Placental epithelial cell (primary cell): ENCODE results near the gene CENPP. TPM values are rescaled to one million over a fixed set of nuclear protein-coding genes. Genes with fewer than 3 reads are reported as not detected.
A peak's percentile ranks its signal among the peaks of the same experiment; 100 is the strongest.

ENCODE experiments used
- small RNA-seq: library from RNA; depleted of rRNA; stranded (forward); fragments of <200 nt; gene quantifications from one replicate; pipeline ENCODE3, GENCODE V24; 2012
- total RNA-seq: library from RNA; depleted of rRNA; stranded (reverse); fragments of >200 nt; gene quantifications from 2 replicates; pipeline ENCODE4 v1.2.3, GENCODE V29; 2012

Gene CENPP
- 0.87 and 2.0 TPM in 2 replicates for total RNA-seq

DNA sequence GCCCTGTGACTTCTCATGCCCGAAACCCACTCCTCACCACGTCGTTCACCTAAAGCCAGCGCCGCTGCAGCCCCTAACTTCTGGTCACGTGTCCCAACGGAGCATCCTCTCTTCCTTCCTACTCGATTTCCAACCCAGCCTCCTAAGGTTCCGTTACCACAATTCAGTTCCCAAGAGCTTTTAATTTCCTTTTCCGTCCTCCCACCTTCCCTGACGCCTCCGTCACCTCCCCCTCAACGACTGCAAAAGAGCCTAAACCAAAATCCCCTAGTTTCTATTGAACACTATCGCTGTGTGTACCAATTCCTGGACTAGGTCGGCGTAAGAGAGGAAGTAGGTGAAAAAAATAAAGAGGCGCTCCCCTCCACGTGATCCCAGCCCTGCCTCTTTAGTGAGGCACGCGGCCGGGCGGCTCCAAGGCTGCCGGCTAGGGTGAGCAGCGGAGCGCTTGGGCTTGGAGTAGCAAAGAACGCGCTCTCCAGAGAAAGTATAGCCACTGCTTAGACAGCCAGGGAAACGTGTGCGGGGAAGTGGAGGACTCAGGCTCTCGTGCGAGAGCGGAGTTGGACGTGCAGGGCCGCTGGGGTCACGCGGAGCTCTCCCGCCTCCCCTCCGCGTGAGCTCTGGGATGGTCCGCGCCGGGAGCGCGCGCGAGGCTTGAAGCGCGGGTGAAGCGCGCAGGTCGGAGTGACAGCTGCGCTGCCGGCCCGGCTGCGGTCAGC, at the start of gene CENPP, which contains the start of gene NOL8:
CENPP (plus strand) TSS at position 685 of the 722 bp plus-strand sequence.
NOL8 (minus strand) TSS at position 82 of the 722 bp plus-strand sequence. CDS start 1,189 bp downstream, outside the sequence.

DNA sequence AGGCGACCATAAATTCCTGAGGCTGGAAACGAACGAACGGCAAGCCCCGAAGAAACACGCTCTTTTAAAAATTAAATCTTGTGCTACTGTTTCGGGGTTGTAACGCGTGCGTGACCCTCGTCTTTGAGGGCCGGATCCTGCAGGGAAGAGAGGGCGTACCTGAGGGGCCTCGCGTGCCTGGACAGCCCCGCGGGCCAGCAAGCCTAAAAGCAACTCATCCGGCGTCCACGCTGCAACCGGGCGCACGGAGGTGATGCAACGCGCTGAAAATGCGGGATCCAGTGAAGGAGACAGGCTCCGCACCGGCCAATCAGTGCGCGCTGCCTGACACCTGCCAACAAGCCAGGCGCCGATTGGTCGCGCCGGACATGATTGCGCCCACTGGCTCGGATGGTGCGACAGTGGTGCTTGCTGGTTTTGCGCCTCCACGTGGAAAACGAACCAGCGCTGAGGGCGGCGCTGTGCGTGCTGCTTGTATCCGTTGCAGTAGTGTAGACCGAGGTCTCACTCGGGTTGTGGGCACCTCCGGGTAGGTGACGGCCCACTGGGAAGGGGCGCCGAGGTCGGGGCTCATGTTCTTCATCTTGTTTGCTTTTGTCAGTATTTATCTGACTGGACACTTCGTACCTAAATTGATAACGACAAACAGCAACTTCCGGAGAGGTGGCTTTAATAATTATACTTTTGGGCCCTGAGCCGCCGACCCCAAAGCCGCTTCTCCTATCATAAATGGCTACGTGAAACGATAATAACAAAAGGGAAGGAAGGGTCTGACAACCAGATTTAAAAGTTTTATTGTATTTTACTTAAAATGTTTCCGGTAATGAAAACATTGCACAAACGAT, 32.1 kb upstream of the CENPP start, which contains the start of gene IARS1:
IARS1 (minus strand) TSS at position 246 of the 845 bp plus-strand sequence. CDS start 4,278 bp downstream, outside the sequence.

DNA sequence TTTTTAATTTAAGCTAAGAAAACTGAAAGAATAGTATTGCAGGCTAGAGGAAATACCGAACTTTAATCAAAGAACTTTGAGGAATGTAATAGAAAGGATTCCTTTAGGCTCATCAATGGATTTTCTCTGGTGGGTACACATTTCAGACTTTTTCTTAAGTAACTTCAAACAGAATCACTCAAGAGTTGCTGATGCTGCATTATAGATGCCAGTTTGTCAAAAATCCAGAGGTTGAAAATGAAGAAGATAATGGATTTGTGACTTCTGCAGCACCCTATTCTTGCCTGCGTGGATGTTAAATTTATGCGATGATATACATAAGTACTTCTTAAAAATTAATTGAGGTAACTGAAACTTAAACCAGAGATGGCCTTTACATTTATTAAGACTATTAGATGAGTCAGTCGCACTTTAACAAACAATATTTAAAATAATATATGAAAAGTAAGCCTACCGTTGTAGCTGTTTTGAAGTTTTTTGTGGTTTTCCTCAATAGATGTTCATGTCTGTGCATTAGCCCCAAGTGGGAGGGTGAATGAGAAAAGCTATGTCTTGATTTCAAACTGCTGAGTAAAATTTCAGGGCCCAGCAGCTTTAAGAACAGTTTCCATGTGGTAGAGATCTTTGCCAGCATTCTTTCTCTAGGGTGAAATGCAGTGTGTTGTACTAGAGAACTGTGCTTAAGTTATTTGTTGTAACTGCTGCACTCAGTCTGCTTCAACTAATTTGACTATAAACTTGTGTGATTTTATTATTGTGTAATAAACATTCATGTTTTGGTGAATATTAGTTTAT, 78.5 kb downstream of the CENPP start, which contains the start of gene OGN:
OGN (minus strand) TSS at position 537 of the 795 bp plus-strand sequence. CDS start 1,171 bp downstream, outside the sequence.

DNA sequence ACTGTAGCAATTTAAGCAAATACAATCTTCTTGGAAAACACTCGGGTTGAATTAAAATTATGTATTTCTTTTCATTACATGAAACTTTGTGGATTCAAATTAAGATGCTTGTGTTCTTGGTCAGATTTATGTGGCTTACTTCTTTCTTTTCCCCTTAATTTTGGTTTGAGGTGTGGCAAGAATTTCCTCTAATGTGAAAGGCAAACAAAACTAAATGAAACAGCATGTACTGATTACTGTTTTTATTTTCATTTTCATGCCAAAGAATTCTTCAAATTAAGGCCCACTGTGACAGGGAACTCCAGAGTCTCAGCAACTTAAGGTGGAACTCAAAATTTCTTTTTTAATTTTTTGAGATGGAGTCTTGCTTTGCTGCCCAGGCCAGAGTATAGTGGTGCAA, 98.6 kb downstream of the CENPP start, which contains the start of gene OMD:
OMD (minus strand) TSS at position 132 of the 400 bp plus-strand sequence. CDS start 6,913 bp downstream, outside the sequence.

DNA sequence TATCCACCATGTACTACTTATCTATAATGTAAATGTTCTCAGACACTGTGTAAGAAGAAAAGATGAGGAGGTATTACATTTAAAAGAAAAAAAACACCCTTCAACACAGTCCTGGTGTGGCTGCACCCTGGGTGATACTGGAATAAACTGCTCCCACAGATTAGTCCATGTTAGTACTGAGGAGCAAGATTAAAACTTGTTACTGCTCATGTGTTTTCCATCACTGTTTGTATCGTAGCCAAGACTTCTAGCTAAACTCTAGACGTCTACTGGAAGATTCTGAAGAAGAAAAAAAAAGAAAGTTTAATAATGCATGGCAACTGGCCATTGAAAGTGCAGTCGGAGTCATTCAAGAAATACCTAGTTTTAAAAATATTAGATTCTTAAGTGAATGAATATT, 156.6 kb downstream of the CENPP start, which contains the start of gene ASPN:
ASPN (minus strand) TSS at position 178 of the 400 bp plus-strand sequence.

DNA sequence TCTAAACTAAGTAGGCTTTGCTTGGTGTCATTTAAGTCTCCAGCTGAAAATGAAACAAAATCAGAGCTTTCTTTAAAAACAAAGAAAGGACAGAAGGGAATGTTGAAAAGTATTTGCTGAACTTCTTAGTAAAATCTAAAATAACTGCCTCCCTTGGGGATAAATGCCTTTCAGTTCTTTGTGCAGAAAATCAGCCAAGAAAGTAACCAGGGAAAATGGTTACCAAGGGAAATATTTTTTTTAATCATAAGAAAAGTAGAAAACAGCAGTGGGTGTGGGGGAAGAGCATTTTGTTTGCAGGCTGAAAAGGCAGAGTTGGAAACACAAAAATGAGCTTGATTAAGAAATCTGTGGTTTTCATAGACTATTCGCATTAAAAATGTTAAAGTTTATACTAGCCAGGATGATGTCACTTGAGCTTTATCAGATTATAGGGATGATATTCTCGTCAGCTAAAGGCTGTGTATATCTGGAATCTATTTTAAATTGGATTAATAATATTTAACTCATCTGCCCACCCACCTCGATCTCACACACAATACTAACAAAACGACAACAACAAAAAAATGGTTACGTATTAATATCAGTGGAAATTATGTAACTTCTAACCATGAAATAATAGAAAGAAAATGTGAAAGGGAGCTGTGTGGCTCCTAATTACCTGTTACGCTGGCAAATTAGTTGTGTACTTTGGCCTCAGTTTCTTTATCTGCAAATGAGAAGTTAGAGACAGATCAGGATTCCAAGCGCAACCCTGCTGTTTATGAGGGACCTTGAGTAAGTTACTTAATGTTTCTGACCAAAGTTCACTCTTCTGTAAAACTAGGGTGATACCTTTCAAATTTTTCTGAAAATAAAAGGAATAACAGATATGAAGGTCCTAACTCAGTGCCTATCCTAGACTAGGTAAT, 210.4 kb downstream of the CENPP start, which contains the start of gene ECM2:
ECM2 (minus strand) TSS at position 51 of the 911 bp plus-strand sequence. CDS start 13,124 bp downstream, outside the sequence.

Small RNA genes within 50 kb of the gene (small RNA-seq; reads per million reads assigned to genes)
- gene AL157827.1 = not detected
- gene MIR3651 = not detected
- not detected for gene MIR4670
- 7.0 reads per million, percentile 93 among the genes with 10 or more reads in this experiment for gene SNORA84

Other genes starting within 250 kb of the CENPP start
- gene SPTLC1, start 210.5 kb upstream of the CENPP start, total RNA-seq = 80.5 and 101 TPM in 2 replicates
- gene IARS1, start 32.3 kb upstream of the CENPP start, total RNA-seq = 116 and 207 TPM in 2 replicates
- gene NOL8, start 603 bp upstream of the CENPP start, total RNA-seq = 15.3 and 17.1 TPM in 2 replicates
- not detected in 2 replicates for gene OGN, start 78.6 kb downstream of the CENPP start, total RNA-seq
- gene OMD, start 98.5 kb downstream of the CENPP start, total RNA-seq = not detected in 2 replicates
- not detected in 2 replicates for gene ASPN, start 156.6 kb downstream of the CENPP start, total RNA-seq
- under 0.01 and 0.98 TPM in 2 replicates for gene ECM2, start 210.0 kb downstream of the CENPP start, total RNA-seq